H1 (cell line): ENCODE measurements around the gene PMM1. TPM values are rescaled to one million over a fixed set of nuclear protein-coding genes. Genes with fewer than 3 reads are reported as not detected.

ENCODE experiments used
- polyA plus RNA-seq, 7 experiments: library from polyadenylated mRNA; depleted of rRNA in 3 of 7; stranded (reverse) in 5 of 7; unstranded in 2 of 7; fragments of >200 nt in 5 of 7; fragments of 200-250 nt in 2 of 7; gene quantifications; 1 replicate in 5 of 7; 2 replicates in 1 of 7; 4 replicates in 1 of 7; pipeline versions ENCODE4 v1.2.1 to v1.2.3, GENCODE V29; 2011 to 2013; ENCODE audit warnings: missing spikeins in 2 of 7, mixed read lengths in 2 of 7
- total RNA-seq: library from RNA; stranded (reverse); fragmentation: NEBNext Ultra II Directional; extraction: Animal tissue kit (Norgen Biotek cat#: 25700); gene quantifications from 2 replicates; pipeline ENCODE4 v1.2.1, GENCODE V29; 2021

PMM1 gene
- total and polyA plus RNA-seq, 2 of the 8 experiments (the other 6 are each of a cell fraction or from before 2014, with no cell fraction given), result 11.3 to 20.0 TPM

Other genes starting within 250 kb of the PMM1 start
- gene TEF, start 207.9 kb downstream of the PMM1 start, total RNA-seq, result 7.4 and 8.9 TPM in 2 replicates
- gene TEF, start 207.9 kb downstream of the PMM1 start, polyA plus RNA-seq (2011; rRNA removed), result 9.0 and 14.3 TPM in 2 replicates
- 52.8 and 54.1 TPM in 2 replicates for gene TOB2, start 143.0 kb downstream of the PMM1 start, total RNA-seq
- gene TOB2, start 143.0 kb downstream of the PMM1 start, polyA plus RNA-seq (2011; rRNA removed), result 27.0 and 37.5 TPM in 2 replicates
- 109 and 135 TPM in 2 replicates for gene PHF5A, start 121.1 kb downstream of the PMM1 start, total RNA-seq
- 96.7 and 119 TPM in 2 replicates for gene PHF5A, start 121.1 kb downstream of the PMM1 start, polyA plus RNA-seq (2011; rRNA removed)
- 72.4 and 75.4 TPM in 2 replicates for gene ACO2, start 120.7 kb downstream of the PMM1 start, total RNA-seq
- 52.8 and 74.1 TPM in 2 replicates for gene ACO2, start 120.7 kb downstream of the PMM1 start, polyA plus RNA-seq (2011; rRNA removed)
- gene POLR3H, start 45.4 kb downstream of the PMM1 start, total RNA-seq, result 34.5 and 39.2 TPM in 2 replicates
- 29.7 and 34.0 TPM in 2 replicates for gene POLR3H, start 45.4 kb downstream of the PMM1 start, polyA plus RNA-seq (2011; rRNA removed)
- 2.3 and 2.6 TPM in 2 replicates for gene CSDC2, start 28.8 kb downstream of the PMM1 start, total RNA-seq
- gene CSDC2, start 28.8 kb downstream of the PMM1 start, polyA plus RNA-seq (2011; rRNA removed), result 2.0 and 3.2 TPM in 2 replicates
- gene DESI1, start 31.2 kb upstream of the PMM1 start, total RNA-seq, result 33.7 and 34.3 TPM in 2 replicates
- 27.6 and 31.2 TPM in 2 replicates for gene DESI1, start 31.2 kb upstream of the PMM1 start, polyA plus RNA-seq (2011; rRNA removed)
- 488 and 490 TPM in 2 replicates for gene XRCC6, start 31.5 kb upstream of the PMM1 start, total RNA-seq
- 150 and 157 TPM in 2 replicates for gene XRCC6, start 31.5 kb upstream of the PMM1 start, polyA plus RNA-seq (2011; rRNA removed)
- 214 and 241 TPM in 2 replicates for gene SNU13, start 99.0 kb upstream of the PMM1 start, total RNA-seq
- 227 and 281 TPM in 2 replicates for gene SNU13, start 99.0 kb upstream of the PMM1 start, polyA plus RNA-seq (2011; rRNA removed)
- gene MEI1, start 109.7 kb upstream of the PMM1 start, total RNA-seq, result 0.36 and 0.54 TPM in 2 replicates
- gene MEI1, start 109.7 kb upstream of the PMM1 start, polyA plus RNA-seq (2011; rRNA removed), result 0.27 and 0.38 TPM in 2 replicates
- 20.0 and 21.4 TPM in 2 replicates for gene CCDC134, start 210.8 kb upstream of the PMM1 start, total RNA-seq
- gene CCDC134, start 210.8 kb upstream of the PMM1 start, polyA plus RNA-seq (2011; rRNA removed), result 7.7 and 10.3 TPM in 2 replicates
- 144 TPM in 2 replicates for gene SREBF2, start 243.3 kb upstream of the PMM1 start, total RNA-seq
- gene SREBF2, start 243.3 kb upstream of the PMM1 start, polyA plus RNA-seq (2011; rRNA removed), result 125 and 183 TPM in 2 replicates